Panc1 (cell line): ENCODE data around the gene ZNF678. TPM values are rescaled to one million over a fixed set of nuclear protein-coding genes. Genes with fewer than 3 reads are reported as not detected.

Source experiments
- ATAC-seq: fragments of 200-7000 bp; cut with Tn5 transposase; 2 replicates; pipeline ENCODE4 v1.9.1; 2020; ENCODE audit warnings: mild to moderate bottlenecking, moderate library complexity
- BruUV-seq: library from RNA; stranded (reverse); fragments of 400-500 nt; replicated peaks from 2 replicates; lab custom pipeline; 2021; lab: Mats Ljungman, UMichigan
- CTCF ChIA-PET: fragments of 300-600 bp; sonication (Branson Sonifier 250); formaldehyde crosslinking; loops from one replicate; lab custom pipeline; 2022; ENCODE audit warnings: antibody characterized with exemption; lab: Charles Lee
- POLR2A ChIA-PET: fragments of 300-600 bp; sonication (Branson Sonifier 250); formaldehyde crosslinking; loops from one replicate; lab custom pipeline; 2022; ENCODE audit warnings: antibody characterized with exemption; lab: Charles Lee
- DNase-seq: peaks from one replicate; pipeline ENCODE4 v3.0.0-alpha.2; 2010; ENCODE audit warnings: low read depth, low spot score
- H3K27ac ChIP-seq: 2 replicates; pipeline ENCODE4 v1.5.1; 2011; ENCODE audit warnings: mild to moderate bottlenecking, low read length, inconsistent platforms
- H3K27me3 ChIP-seq: fragments of 200-500 bp; sonication (Bioruptor generic); 2 replicates; pipeline ENCODE4 v1.6.0; 2014; ENCODE audit warnings: low read length, inconsistent platforms; ENCODE audit not compliant: control insufficient read depth, insufficient read depth
- H3K36me3 ChIP-seq: fragments of 200-500 bp; sonication (Bioruptor generic); 2 replicates; pipeline ENCODE4 v1.5.1; 2014; ENCODE audit warnings: inconsistent platforms, mild to moderate bottlenecking, low read length, moderate library complexity; ENCODE audit not compliant: control insufficient read depth, insufficient read depth
- H3K4me1 ChIP-seq: 2 replicates; pipeline ENCODE4 v1.5.1; 2011; ENCODE audit warnings: inconsistent platforms, mild to moderate bottlenecking, low read length, moderate library complexity; ENCODE audit not compliant: control insufficient read depth, insufficient read depth
- H3K4me3 ChIP-seq, 2 experiments: 2 replicates each; pipeline ENCODE4 v1.5.1; 2011 to 2012; ENCODE audit warnings: low read depth in 2 of 2, low read length in 2 of 2, mild to moderate bottlenecking in 2 of 2, inconsistent platforms in 1 of 2, moderate library complexity in 1 of 2
- H3K9me3 ChIP-seq: fragments of 200-500 bp; sonication (Bioruptor generic); 2 replicates; pipeline ENCODE4 v1.5.1; 2014; ENCODE audit warnings: low read depth, mild to moderate bottlenecking, inconsistent platforms, low read length, moderate library complexity; ENCODE audit not compliant: control insufficient read depth, insufficient read depth
- CTCF ChIP-seq: fragments of 450-650 bp; IDR thresholded peaks from 2 replicates; pipeline ENCODE4 v1.5.1; 2017; ENCODE audit warnings: mild to moderate bottlenecking
- POLR2AphosphoS5 ChIP-seq: IDR thresholded peaks from 2 replicates; pipeline ENCODE4 v1.6.1; 2012; ENCODE audit warnings: mild to moderate bottlenecking, low read depth, low read length, moderate library complexity
- REST ChIP-seq, 2 experiments: IDR thresholded peaks; 2 replicates each; pipeline ENCODE4 v1.6.1; 2011 to 2012; ENCODE audit warnings: low read depth in 2 of 2, control low read depth in 1 of 2, low read length in 1 of 2, mild to moderate bottlenecking in 1 of 2, moderate library complexity in 1 of 2; ENCODE audit not compliant: insufficient read depth in 1 of 2
- SIN3A ChIP-seq: IDR thresholded peaks from 2 replicates; pipeline ENCODE4 v1.6.1; 2012; ENCODE audit warnings: low read depth, mild to moderate bottlenecking, low read length, moderate library complexity, borderline replicate concordance; ENCODE audit not compliant: insufficient read depth
- TCF7L2 ChIP-seq: IDR thresholded peaks from 2 replicates; pipeline ENCODE4 v1.6.1; 2011; ENCODE audit warnings: mild to moderate bottlenecking, low read depth, low read length, inconsistent platforms
- in situ Hi-C: cut with HindIII; loops from 2 replicates; pipeline ENCODE4 v1.10.0; 2016; ENCODE audit warnings: low sequenced_read_pairs, low pct_unique_long_range_greater_than_20kb
- intact Hi-C: fragments of 100-400 bp; cut with micrococcal nuclease; formaldehyde crosslinking; loops from one replicate; pipeline ENCODE4 v1.10.0; 2022; ENCODE audit not compliant: unreplicated experiment
- total RNA-seq: library from RNA; stranded (reverse); gene quantifications from one replicate; pipeline ENCODE4 v1.2.1, GENCODE V29; 2021; ENCODE audit not compliant: unreplicated experiment

The ZNF678 gene
- total RNA-seq, 1 experiment from 2014 or later = 8.0 TPM

- Histone ChIP-seq H3K9me3 (peaks cover 63% of the 10 kb centered on the region), H3K27me3 (no peaks in the 10 kb centered on the region), H3K4me1 (no peaks in the 10 kb centered on the region), H3K27ac (no peak overlapping the region), H3K36me3 (no peaks in the 10 kb centered on the region), H3K4me3 (no peak overlapping the region)
- ChIA-PET POLR2A (no interaction called here), CTCF (no interaction called here)
- TF ChIP-seq TCF7L2 = no peak
- TF ChIP-seq SIN3A = no peak
- no peak for TF ChIP-seq REST (IDR thresholded peaks at IDR 0.05; ENCODE audit: insufficient read depth in 1 of 2, low read depth in 2 of 2, low read length in 1 of 2)
- TF ChIP-seq CTCF = no peak
- TF ChIP-seq POLR2AphosphoS5 = no peak
- no peak for ATAC-seq
- in situ Hi-C loops (no loop called here), intact Hi-C loops (no loop called here)
- no TSS peak for BruUV-seq
- no peak for DNase-seq
These were observed 44.1 kb downstream of the ZNF678 start for GRCh38 chr1:227607336-227607898.

GRCh38 chr1:227612658-227613057, 49.3 kb downstream of the ZNF678 start:
- no peak for TF ChIP-seq POLR2AphosphoS5
- TF ChIP-seq SIN3A = no peak
- TF ChIP-seq REST (IDR thresholded peaks at IDR 0.05; ENCODE audit: insufficient read depth in 1 of 2, low read depth in 2 of 2, low read length in 1 of 2) = no peak
- Histone ChIP-seq H3K27ac (no peak overlapping the region), H3K4me3 (no peak overlapping the region), H3K4me1 (no peaks in the 10 kb centered on the region), H3K9me3 (peaks cover 58% of the 10 kb centered on the region), H3K36me3 (no peaks in the 10 kb centered on the region), H3K27me3 (no peaks in the 10 kb centered on the region)
- ChIA-PET CTCF (no interaction called here), POLR2A (no interaction called here)
- intact Hi-C loops = no loop called here
- no TSS peak for BruUV-seq
- ATAC-seq = no peak
- in situ Hi-C loops = no loop called here
- DNase-seq = no peak
